H9 (cell line): Measurements from ENCODE around the gene PLCL1. TPM values are rescaled to one million over a fixed set of nuclear protein-coding genes. Genes with fewer than 3 reads are reported as not detected.

Source experiments
- DNase-seq: peaks from one replicate; pipeline ENCODE4 v3.0.0-alpha.2; 2017
- H2AFZ ChIP-seq: one replicate; pipeline ENCODE4 v1.6.1; 2013; ENCODE audit warnings: mild to moderate bottlenecking, low read length, control low read depth, moderate library complexity
- H2AK5ac ChIP-seq: 2 replicates; pipeline ENCODE4 v1.6.1; 2013; ENCODE audit warnings: low read length, control low read depth, mixed read lengths; ENCODE audit not compliant: insufficient read length
- H2BK120ac ChIP-seq: one replicate; pipeline ENCODE4 v1.6.1; 2013; ENCODE audit warnings: low read depth, mild to moderate bottlenecking, low read length, control low read depth, inconsistent platforms; ENCODE audit not compliant: poor library complexity, severe bottlenecking
- H2BK12ac ChIP-seq: 2 replicates; pipeline ENCODE4 v1.6.1; 2013; ENCODE audit warnings: low read length, control low read depth, mixed read lengths, low read depth; ENCODE audit not compliant: insufficient read length
- H2BK15ac ChIP-seq: 2 replicates; pipeline ENCODE4 v1.6.1; 2013; ENCODE audit warnings: low read depth, low read length, control low read depth
- H2BK20ac ChIP-seq: one replicate; pipeline ENCODE4 v1.6.1; 2013; ENCODE audit warnings: low read depth, mild to moderate bottlenecking, low read length, control low read depth, inconsistent platforms; ENCODE audit not compliant: poor library complexity, severe bottlenecking
- H2BK5ac ChIP-seq: 2 replicates; pipeline ENCODE4 v1.6.1; 2013; ENCODE audit warnings: low read length, control low read depth, mixed read lengths; ENCODE audit not compliant: insufficient read length
- H3K14ac ChIP-seq: 2 replicates; pipeline ENCODE4 v1.6.1; 2013; ENCODE audit warnings: low read length, control low read depth; ENCODE audit not compliant: insufficient read depth
- H3K18ac ChIP-seq: 2 replicates; pipeline ENCODE4 v1.6.1; 2013; ENCODE audit warnings: low read depth, mild to moderate bottlenecking, mixed read lengths, low read length, control low read depth; ENCODE audit not compliant: insufficient read length
- H3K23ac ChIP-seq: 2 replicates; pipeline ENCODE4 v1.6.1; 2013; ENCODE audit warnings: low read length, control low read depth, mixed read lengths, low read depth; ENCODE audit not compliant: insufficient read length
- H3K23me2 ChIP-seq: 2 replicates; pipeline ENCODE4 v1.6.1; 2013; ENCODE audit warnings: low read depth, mild to moderate bottlenecking, mixed read lengths, low read length, control low read depth; ENCODE audit not compliant: insufficient read length, poor library complexity, severe bottlenecking
- H3K27ac ChIP-seq: 2 replicates; pipeline ENCODE4 v1.5.1; 2013; ENCODE audit warnings: low read length, control low read depth, mixed read lengths, low read depth; ENCODE audit not compliant: insufficient read length
- H3K27me3 ChIP-seq: 2 replicates; pipeline ENCODE4 v1.6.1; 2013; ENCODE audit warnings: low read length, control low read depth, inconsistent platforms; ENCODE audit not compliant: insufficient read depth
- H3K4ac ChIP-seq: 2 replicates; pipeline ENCODE4 v1.6.1; 2013; ENCODE audit warnings: low read depth, mild to moderate bottlenecking, control low read depth, inconsistent platforms, low read length, moderate library complexity
- H3K4me1 ChIP-seq: 2 replicates; pipeline ENCODE4 v1.6.1; 2013; ENCODE audit warnings: low read length, control low read depth, inconsistent platforms; ENCODE audit not compliant: insufficient read depth
- H3K4me2 ChIP-seq: 2 replicates; pipeline ENCODE4 v1.6.1; 2013; ENCODE audit warnings: low read length, control low read depth, mixed read lengths; ENCODE audit not compliant: insufficient read length, insufficient read depth
- H3K56ac ChIP-seq: 2 replicates; pipeline ENCODE4 v1.6.1; 2013; ENCODE audit warnings: low read depth, mild to moderate bottlenecking, mixed read lengths, low read length, control low read depth; ENCODE audit not compliant: insufficient read length
- H3K79me1 ChIP-seq: 2 replicates; pipeline ENCODE4 v1.6.1; 2013; ENCODE audit warnings: low read depth, mild to moderate bottlenecking, moderate library complexity, low read length, control low read depth, inconsistent platforms; ENCODE audit not compliant: insufficient read depth, poor library complexity, severe bottlenecking
- H3K79me2 ChIP-seq: 2 replicates; pipeline ENCODE4 v1.6.1; 2013; ENCODE audit warnings: low read length, control low read depth, inconsistent platforms; ENCODE audit not compliant: insufficient read depth
- H3K9ac ChIP-seq: 2 replicates; pipeline ENCODE4 v1.6.1; 2013; ENCODE audit warnings: low read length, control low read depth, mixed read lengths; ENCODE audit not compliant: insufficient read length; ENCODE audit errors: extremely low read depth
- H3K9me3 ChIP-seq: one replicate; pipeline ENCODE4 v1.6.1; 2013; ENCODE audit warnings: low read depth, low read length, inconsistent platforms; ENCODE audit not compliant: control insufficient read depth
- H3T11ph ChIP-seq: one replicate; pipeline ENCODE4 v1.6.1; 2013; ENCODE audit warnings: mild to moderate bottlenecking, low read length, control low read depth, inconsistent platforms
- H4K20me1 ChIP-seq: one replicate; pipeline ENCODE4 v1.6.1; 2013; ENCODE audit not compliant: control insufficient read depth, insufficient read length, insufficient read depth
- H4K5ac ChIP-seq: 2 replicates; pipeline ENCODE4 v1.6.1; 2013; ENCODE audit warnings: low read depth, mild to moderate bottlenecking, mixed read lengths, low read length, control low read depth; ENCODE audit not compliant: insufficient read length
- H4K8ac ChIP-seq: replicated peaks from 2 replicates; pipeline ENCODE4 v1.6.1; 2013; ENCODE audit warnings: low read length, control low read depth, mixed read lengths, low read depth; ENCODE audit not compliant: insufficient read length
- H4K91ac ChIP-seq: 2 replicates; pipeline ENCODE4 v1.6.1; 2013; ENCODE audit warnings: low read depth, mild to moderate bottlenecking, moderate library complexity, mixed read lengths, low read length, control low read depth; ENCODE audit not compliant: insufficient read length
- H3K27ac Mint-ChIP-seq, 3 experiments: 2 replicates in 2 of 3; 3 replicates in 1 of 3; pipeline ENCODE4 v1.8.0; 2020 to 2021; ENCODE audit warnings: mixed read lengths in 3 of 3, mild to moderate bottlenecking in 1 of 3, moderate library complexity in 1 of 3
- H3K27me3 Mint-ChIP-seq: 2 replicates; pipeline ENCODE4 v1.8.0; 2021; ENCODE audit warnings: low read depth, mild to moderate bottlenecking, moderate library complexity, mixed read lengths
- H3K36me3 Mint-ChIP-seq, 3 experiments: 2 replicates in 2 of 3; 3 replicates in 1 of 3; pipeline ENCODE4 v1.8.0; 2020 to 2021; ENCODE audit warnings: low read depth in 3 of 3, mixed read lengths in 3 of 3; ENCODE audit not compliant: insufficient read depth in 1 of 3
- H3K4me1 Mint-ChIP-seq, 2 experiments: 2 replicates each; pipeline ENCODE4 v1.8.0; 2020; ENCODE audit warnings: mixed read lengths in 2 of 2
- H3K4me3 Mint-ChIP-seq, 2 experiments: 2 replicates in 1 of 2; 3 replicates in 1 of 2; pipeline ENCODE4 v1.8.0; 2020 to 2021; ENCODE audit warnings: mild to moderate bottlenecking in 2 of 2, mixed read lengths in 2 of 2, moderate library complexity in 1 of 2
- H3K9me3 Mint-ChIP-seq, 2 experiments: 2 replicates in 1 of 2; 3 replicates in 1 of 2; pipeline ENCODE4 v1.8.0; 2020; ENCODE audit warnings: mild to moderate bottlenecking in 2 of 2, mixed read lengths in 2 of 2, moderate library complexity in 1 of 2
- WGBS: extraction: QIAGEN DNeasy Blood & Tissue Kit; methylation state at CpG from one replicate; pipeline ENCODE4 v1.1.7; 2013; ENCODE audit warnings: missing lambda C conversion rate, low lambda C conversion rate, mixed read lengths; ENCODE audit not compliant: insufficient read length; ENCODE audit errors: extremely low coverage; 5-methylcytosine and 5-hydroxymethylcytosine counted together
- total RNA-seq: library from RNA; stranded (reverse); gene quantifications from 2 replicates; pipeline ENCODE4 v1.2.1, GENCODE V29; 2021
- TF ChIP-seq, protein P1 (sequence below): fragments of 200-600 bp; sonication (generic); conservative IDR thresholded peaks from 3 replicates; pipeline ENCODE4 v1.8.0; 2021; ENCODE audit warnings: antibody characterized with exemption, mild to moderate bottlenecking

PLCL1 gene
- total RNA-seq, 1 experiment from 2014 or later, result 0.04 TPM

DNA sequence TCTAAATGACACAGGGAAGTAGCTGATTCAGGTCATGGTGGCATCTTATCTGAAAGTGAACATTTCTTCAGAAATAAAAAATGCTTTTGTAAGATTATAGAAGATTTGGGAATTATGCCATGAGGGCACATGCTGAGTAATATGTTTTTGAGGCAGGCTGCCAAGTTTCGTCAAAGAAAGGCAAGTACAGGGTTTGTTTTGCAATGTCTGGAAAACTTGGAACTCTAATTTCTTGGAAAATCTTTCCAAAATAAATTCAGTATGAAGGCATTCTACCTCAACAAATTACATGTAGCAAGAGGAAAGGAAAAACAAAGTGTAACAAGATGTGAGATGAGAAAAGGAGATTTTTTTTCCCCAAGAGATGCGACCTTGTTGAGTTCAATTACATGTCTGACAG is 167.7 kb downstream of the PLCL1 start:
- Mint-ChIP-seq H3K4me1 (no peaks in the 10 kb centered on the region), H3K27ac (no peak overlapping the region), H3K27me3 (no peaks in the 10 kb centered on the region), H3K36me3 (no peaks in the 10 kb centered on the region), H3K4me3 (no peak overlapping the region), H3K9me3 (0 out of 5 replicates have a peak, but pooled peaks cover 1 to 3% of the 10 kb centered on the region in 2 experiments)
- Histone ChIP-seq H3K4me1 (no peaks in the 10 kb centered on the region), H2BK5ac (no peak overlapping the region), H2BK15ac (no peak overlapping the region), H3T11ph (no peak overlapping the region), H4K91ac (no peak overlapping the region), H3K23ac (no peak overlapping the region), H2BK12ac (no peak overlapping the region), H3K79me1 (no peaks in the 10 kb centered on the region), H4K8ac (no peak overlapping the region), H3K27me3 (no peaks in the 10 kb centered on the region), H3K23me2 (no peaks in the 10 kb centered on the region), H2AFZ (no peak overlapping the region), H4K20me1 (no peaks in the 10 kb centered on the region), H2AK5ac (no peak overlapping the region), H2BK120ac (no peak overlapping the region), H3K9ac (no peak overlapping the region), H3K79me2 (no peaks in the 10 kb centered on the region), H3K18ac (no peak overlapping the region), H3K14ac (no peak overlapping the region), H2BK20ac (no peak overlapping the region), H3K9me3 (no peaks in the 10 kb centered on the region), H3K4me2 (no peak overlapping the region), H3K27ac (no peak overlapping the region), H3K4ac (no peak overlapping the region), H3K56ac (no peak overlapping the region), H4K5ac (no peak overlapping the region)
- DNase-seq, result no peak
- WGBS, result no CpG with 5 or more reads among the region's 2 CpGs
- TF ChIP-seq, protein P1, sequence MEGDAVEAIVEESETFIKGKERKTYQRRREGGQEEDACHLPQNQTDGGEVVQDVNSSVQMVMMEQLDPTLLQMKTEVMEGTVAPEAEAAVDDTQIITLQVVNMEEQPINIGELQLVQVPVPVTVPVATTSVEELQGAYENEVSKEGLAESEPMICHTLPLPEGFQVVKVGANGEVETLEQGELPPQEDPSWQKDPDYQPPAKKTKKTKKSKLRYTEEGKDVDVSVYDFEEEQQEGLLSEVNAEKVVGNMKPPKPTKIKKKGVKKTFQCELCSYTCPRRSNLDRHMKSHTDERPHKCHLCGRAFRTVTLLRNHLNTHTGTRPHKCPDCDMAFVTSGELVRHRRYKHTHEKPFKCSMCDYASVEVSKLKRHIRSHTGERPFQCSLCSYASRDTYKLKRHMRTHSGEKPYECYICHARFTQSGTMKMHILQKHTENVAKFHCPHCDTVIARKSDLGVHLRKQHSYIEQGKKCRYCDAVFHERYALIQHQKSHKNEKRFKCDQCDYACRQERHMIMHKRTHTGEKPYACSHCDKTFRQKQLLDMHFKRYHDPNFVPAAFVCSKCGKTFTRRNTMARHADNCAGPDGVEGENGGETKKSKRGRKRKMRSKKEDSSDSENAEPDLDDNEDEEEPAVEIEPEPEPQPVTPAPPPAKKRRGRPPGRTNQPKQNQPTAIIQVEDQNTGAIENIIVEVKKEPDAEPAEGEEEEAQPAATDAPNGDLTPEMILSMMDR, result no peak
